K562 (cell line): ENCODE measurements around the gene FOSL1. TPM values are rescaled to one million over a fixed set of nuclear protein-coding genes. Genes with fewer than 3 reads are reported as not detected.

Experiments
- ARID2 ChIP-seq: fragments of 450-650 bp; IDR thresholded peaks from 2 replicates; pipeline ENCODE4 v1.6.1; 2017; ENCODE audit warnings: antibody characterized with exemption, mild to moderate bottlenecking
- BRF1 ChIP-seq: IDR thresholded peaks from 3 replicates; pipeline ENCODE4 v1.6.1; 2011; ENCODE audit warnings: borderline replicate concordance, mild to moderate bottlenecking; ENCODE audit not compliant: insufficient read length; ENCODE audit errors: extremely low read depth
- CHCHD3 ChIP-seq: fragments of 250-450 bp; sonication (Bioruptor Pico); IDR thresholded peaks from 2 replicates; pipeline ENCODE4 v2.1.2; 2022; ENCODE audit warnings: mild to moderate bottlenecking
- ELF1 ChIP-seq: fragments of 200-800 bp; sonication (Bioruptor generic); IDR thresholded peaks from 2 replicates; pipeline ENCODE4 v1.6.1; 2016; ENCODE audit warnings: missing genetic modification characterization, missing compliant biosample characterization
- ESRRB ChIP-seq: fragments of 250-450 bp; sonication (Bioruptor Pico); IDR thresholded peaks from 2 replicates; pipeline ENCODE4 v1.5.0; 2020; ENCODE audit warnings: mild to moderate bottlenecking, moderate library complexity, borderline replicate concordance
- HIVEP1 ChIP-seq: fragments of 250-450 bp; sonication (Bioruptor Pico); IDR thresholded peaks from 2 replicates; pipeline ENCODE4 v1.4.0; 2020; ENCODE audit warnings: mild to moderate bottlenecking
- ILF3 ChIP-seq: fragments of 450-650 bp; IDR thresholded peaks from 2 replicates; pipeline ENCODE4 v1.6.1; 2018; ENCODE audit warnings: antibody characterized with exemption, mild to moderate bottlenecking, moderate library complexity, borderline replicate concordance
- KAT8 ChIP-seq: fragments of 450-650 bp; IDR thresholded peaks from 2 replicates; pipeline ENCODE4 v1.6.1; 2016; ENCODE audit warnings: low read depth, mild to moderate bottlenecking
- KLF6 ChIP-seq: fragments of 250-450 bp; sonication (Bioruptor Pico); IDR thresholded peaks from 2 replicates; pipeline ENCODE4 v1.4.0; 2020; ENCODE audit warnings: mild to moderate bottlenecking, moderate library complexity, borderline replicate concordance
- NCOA1 ChIP-seq: fragments of 450-650 bp; IDR thresholded peaks from 2 replicates; pipeline ENCODE4 v1.6.1; 2016; ENCODE audit warnings: low read depth
- SAFB2 ChIP-seq: fragments of 200-400 bp; formaldehyde crosslinking; IDR thresholded peaks from 2 replicates; pipeline ENCODE4 v1.6.1; 2018; ENCODE audit warnings: borderline replicate concordance, low read length, low read depth, moderate library complexity; ENCODE audit not compliant: severe bottlenecking
- SOX6 ChIP-seq: fragments of 450-650 bp; IDR thresholded peaks from 2 replicates; pipeline ENCODE4 v1.6.1; 2014; ENCODE audit warnings: mild to moderate bottlenecking
- TCF7 ChIP-seq: sonication (generic); IDR thresholded peaks from 2 replicates; pipeline ENCODE4 v1.6.1; 2016; ENCODE audit warnings: antibody characterized with exemption, borderline replicate concordance
- TGIF2 ChIP-seq: sonication (generic); formaldehyde crosslinking; IDR thresholded peaks from 2 replicates; pipeline ENCODE4 v1.8.1; 2022; ENCODE audit warnings: mild to moderate bottlenecking, missing genetic modification reagents, moderate library complexity
- YBX1 ChIP-seq: fragments of 450-650 bp; IDR thresholded peaks from 2 replicates; pipeline ENCODE4 v1.7.1; 2016; ENCODE audit warnings: mild to moderate bottlenecking
- ZNF24 ChIP-seq: fragments of 450-650 bp; IDR thresholded peaks from 2 replicates; pipeline ENCODE4 v1.6.1; 2016
- polyA plus RNA-seq, 8 experiments: library from polyadenylated mRNA; depleted of rRNA in 4 of 8; stranded (reverse) in 5 of 8; unstranded in 3 of 8; fragments of >200 nt; fragmentation: Nextera tagmentation in 2 of 8; fragmentation: Illumina TruSeq in 1 of 8; extraction: Ambion mirVana in 2 of 8; extraction: Trizol in 1 of 8; gene quantifications; 2 replicates each; pipeline versions ENCODE4 v1.2.1 to v1.2.3, GENCODE V29; 2011 to 2014; ENCODE audit warnings: inconsistent platforms in 1 of 8, missing spikeins in 1 of 8
- total RNA-seq, 7 experiments: library from RNA; depleted of rRNA in 6 of 7; stranded (reverse); fragments of >200 nt in 6 of 7; fragmentation: Illumina TruSeq in 2 of 7; extraction: Trizol in 2 of 7; gene quantifications; 2 replicates each; pipeline versions ENCODE4 v1.2.1 to v1.2.3, GENCODE V29; 2011 to 2021; ENCODE audit warnings: low replicate concordance in 1 of 7
- TF ChIP-seq, protein P1 (sequence below): fragments of 450-650 bp; IDR thresholded peaks from 2 replicates; pipeline ENCODE4 v1.6.1; 2016; ENCODE audit warnings: antibody characterized with exemption
- TF ChIP-seq, protein P2 (sequence below): sonication (generic); formaldehyde crosslinking; IDR thresholded peaks from 2 replicates; pipeline ENCODE4 v1.9.0; 2022; ENCODE audit warnings: mild to moderate bottlenecking, missing genetic modification reagents
- TF ChIP-seq, protein P3 (sequence below): sonication (generic); formaldehyde crosslinking; IDR thresholded peaks from 2 replicates; pipeline ENCODE4 v1.8.1; 2023; ENCODE audit warnings: missing genetic modification reagents, mild to moderate bottlenecking, borderline replicate concordance
- TF ChIP-seq, protein P4 (sequence below), 2 experiments: fragments of 200-800 bp in 1 of 2; sonication (Bioruptor generic) in 1 of 2; sonication (generic) in 1 of 2; formaldehyde crosslinking in 1 of 2; IDR thresholded peaks in 1 of 2; conservative IDR thresholded peaks in 1 of 2; 2 replicates each; pipeline versions ENCODE4 v1.5.0 to v1.6.1; 2016 to 2020; ENCODE audit warnings: missing compliant biosample characterization in 1 of 2, missing genetic modification characterization in 1 of 2, missing genetic modification reagents in 1 of 2

FOSL1 gene
- total and polyA plus RNA-seq, 9 of the 15 experiments (the other 6 are each of a cell fraction or from before 2014, with no cell fraction given) = 3.5 to 39.6 (median 10.0) TPM

DNA sequence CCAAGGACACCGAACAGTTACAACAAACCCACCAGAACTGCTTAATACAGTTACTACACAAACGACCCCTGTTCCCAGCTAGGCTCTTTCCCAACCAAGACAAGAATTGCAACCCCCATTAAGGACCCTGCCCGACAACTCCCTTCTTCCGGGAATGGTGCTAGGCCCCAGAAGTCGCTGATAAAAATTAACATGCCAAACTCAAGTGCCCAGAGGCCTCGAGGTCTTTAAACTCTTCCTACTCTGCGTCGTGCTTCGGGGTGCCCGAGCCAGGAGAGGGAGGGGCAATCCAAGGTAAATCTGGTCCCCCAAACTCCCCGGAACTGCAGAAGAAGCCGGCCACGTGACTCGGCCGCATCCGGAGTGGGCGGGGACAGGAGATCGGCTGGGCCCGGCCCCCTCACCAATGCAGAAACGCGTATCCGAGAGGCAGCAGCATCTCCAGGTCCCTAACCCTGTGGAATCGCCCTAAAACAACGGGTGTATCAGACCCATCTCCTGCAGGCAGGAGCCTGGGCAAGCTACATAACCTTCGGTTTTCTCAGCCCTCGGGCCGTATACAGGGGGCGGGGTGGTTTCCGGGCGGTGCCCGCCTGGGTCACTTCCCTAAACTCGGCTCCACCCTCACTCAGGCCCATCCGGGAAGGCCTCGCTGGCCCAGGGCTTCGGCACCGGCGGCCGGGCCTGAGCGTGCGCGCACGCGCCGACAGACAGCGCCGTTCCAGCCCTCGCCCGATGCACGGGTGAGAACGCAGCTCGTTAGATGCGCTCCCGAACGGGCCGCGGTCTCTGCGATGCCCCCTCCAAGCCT is 43.3 kb downstream of the FOSL1 start (continued):
- TF ChIP-seq, protein P1, sequence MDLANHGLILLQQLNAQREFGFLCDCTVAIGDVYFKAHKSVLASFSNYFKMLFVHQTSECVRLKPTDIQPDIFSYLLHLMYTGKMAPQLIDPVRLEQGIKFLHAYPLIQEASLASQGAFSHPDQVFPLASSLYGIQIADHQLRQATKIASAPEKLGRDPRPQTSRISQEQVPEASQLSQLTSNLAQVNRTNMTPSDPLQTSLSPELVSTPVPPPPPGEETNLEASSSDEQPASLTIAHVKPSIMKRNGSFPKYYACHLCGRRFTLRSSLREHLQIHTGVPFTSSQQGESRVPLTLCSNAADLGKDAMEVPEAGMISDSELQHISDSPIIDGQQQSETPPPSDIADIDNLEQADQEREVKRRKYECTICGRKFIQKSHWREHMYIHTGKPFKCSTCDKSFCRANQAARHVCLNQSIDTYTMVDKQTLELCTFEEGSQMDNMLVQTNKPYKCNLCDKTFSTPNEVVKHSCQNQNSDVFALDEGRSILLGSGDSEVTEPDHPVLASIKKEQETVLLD = no peak
- TF ChIP-seq HIVEP1 (CRISPR knock-in tag) = no peak
- no peak for TF ChIP-seq ESRRB (CRISPR knock-in tag)
- no peak for TF ChIP-seq ZNF24
- TF ChIP-seq ILF3 = no peak
- peak; percentile 84 for TF ChIP-seq ELF1 (tag)
- no peak for TF ChIP-seq TGIF2
- no peak for TF ChIP-seq CHCHD3 (CRISPR knock-in tag)
- no peak for TF ChIP-seq YBX1
- no peak for TF ChIP-seq ARID2
- TF ChIP-seq NCOA1 = no peak
- TF ChIP-seq, protein P2, sequence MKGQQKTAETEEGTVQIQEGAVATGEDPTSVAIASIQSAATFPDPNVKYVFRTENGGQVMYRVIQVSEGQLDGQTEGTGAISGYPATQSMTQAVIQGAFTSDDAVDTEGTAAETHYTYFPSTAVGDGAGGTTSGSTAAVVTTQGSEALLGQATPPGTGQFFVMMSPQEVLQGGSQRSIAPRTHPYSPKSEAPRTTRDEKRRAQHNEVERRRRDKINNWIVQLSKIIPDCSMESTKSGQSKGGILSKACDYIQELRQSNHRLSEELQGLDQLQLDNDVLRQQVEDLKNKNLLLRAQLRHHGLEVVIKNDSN (CRISPR knock-in tag) = peak; percentile 97
- TF ChIP-seq, protein P3, sequence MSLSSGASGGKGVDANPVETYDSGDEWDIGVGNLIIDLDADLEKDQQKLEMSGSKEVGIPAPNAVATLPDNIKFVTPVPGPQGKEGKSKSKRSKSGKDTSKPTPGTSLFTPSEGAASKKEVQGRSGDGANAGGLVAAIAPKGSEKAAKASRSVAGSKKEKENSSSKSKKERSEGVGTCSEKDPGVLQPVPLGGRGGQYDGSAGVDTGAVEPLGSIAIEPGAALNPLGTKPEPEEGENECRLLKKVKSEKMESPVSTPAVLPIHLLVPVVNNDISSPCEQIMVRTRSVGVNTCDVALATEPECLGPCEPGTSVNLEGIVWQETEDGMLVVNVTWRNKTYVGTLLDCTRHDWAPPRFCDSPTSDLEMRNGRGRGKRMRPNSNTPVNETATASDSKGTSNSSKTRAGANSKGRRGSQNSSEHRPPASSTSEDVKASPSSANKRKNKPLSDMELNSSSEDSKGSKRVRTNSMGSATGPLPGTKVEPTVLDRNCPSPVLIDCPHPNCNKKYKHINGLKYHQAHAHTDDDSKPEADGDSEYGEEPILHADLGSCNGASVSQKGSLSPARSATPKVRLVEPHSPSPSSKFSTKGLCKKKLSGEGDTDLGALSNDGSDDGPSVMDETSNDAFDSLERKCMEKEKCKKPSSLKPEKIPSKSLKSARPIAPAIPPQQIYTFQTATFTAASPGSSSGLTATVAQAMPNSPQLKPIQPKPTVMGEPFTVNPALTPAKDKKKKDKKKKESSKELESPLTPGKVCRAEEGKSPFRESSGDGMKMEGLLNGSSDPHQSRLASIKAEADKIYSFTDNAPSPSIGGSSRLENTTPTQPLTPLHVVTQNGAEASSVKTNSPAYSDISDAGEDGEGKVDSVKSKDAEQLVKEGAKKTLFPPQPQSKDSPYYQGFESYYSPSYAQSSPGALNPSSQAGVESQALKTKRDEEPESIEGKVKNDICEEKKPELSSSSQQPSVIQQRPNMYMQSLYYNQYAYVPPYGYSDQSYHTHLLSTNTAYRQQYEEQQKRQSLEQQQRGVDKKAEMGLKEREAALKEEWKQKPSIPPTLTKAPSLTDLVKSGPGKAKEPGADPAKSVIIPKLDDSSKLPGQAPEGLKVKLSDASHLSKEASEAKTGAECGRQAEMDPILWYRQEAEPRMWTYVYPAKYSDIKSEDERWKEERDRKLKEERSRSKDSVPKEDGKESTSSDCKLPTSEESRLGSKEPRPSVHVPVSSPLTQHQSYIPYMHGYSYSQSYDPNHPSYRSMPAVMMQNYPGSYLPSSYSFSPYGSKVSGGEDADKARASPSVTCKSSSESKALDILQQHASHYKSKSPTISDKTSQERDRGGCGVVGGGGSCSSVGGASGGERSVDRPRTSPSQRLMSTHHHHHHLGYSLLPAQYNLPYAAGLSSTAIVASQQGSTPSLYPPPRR (CRISPR knock-in tag) = no peak
- peak; percentile 74; the same call in 1 of the 2 replicates for TF ChIP-seq KLF6 (CRISPR knock-in tag)
- no peak for TF ChIP-seq KAT8
- TF ChIP-seq BRF1 = no peak
- TF ChIP-seq, protein P4, sequence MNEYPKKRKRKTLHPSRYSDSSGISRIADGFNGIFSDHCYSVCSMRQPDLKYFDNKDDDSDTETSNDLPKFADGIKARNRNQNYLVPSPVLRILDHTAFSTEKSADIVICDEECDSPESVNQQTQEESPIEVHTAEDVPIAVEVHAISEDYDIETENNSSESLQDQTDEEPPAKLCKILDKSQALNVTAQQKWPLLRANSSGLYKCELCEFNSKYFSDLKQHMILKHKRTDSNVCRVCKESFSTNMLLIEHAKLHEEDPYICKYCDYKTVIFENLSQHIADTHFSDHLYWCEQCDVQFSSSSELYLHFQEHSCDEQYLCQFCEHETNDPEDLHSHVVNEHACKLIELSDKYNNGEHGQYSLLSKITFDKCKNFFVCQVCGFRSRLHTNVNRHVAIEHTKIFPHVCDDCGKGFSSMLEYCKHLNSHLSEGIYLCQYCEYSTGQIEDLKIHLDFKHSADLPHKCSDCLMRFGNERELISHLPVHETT (CRISPR knock-in tag; conservative IDR thresholded peaks at IDR 0.05 in 1 of 2, IDR thresholded peaks at IDR 0.05 in 1 of 2) = no peak
- no peak for TF ChIP-seq SOX6
- TF ChIP-seq TCF7 = no peak
- TF ChIP-seq SAFB2 = no peak
